HepG2 (cell line): ENCODE data around the gene EZH1. TPM values are rescaled to one million over a fixed set of nuclear protein-coding genes. Genes with fewer than 3 reads are reported as not detected.

Source experiments
- ARID3A ChIP-seq: IDR thresholded peaks from 2 replicates; pipeline ENCODE4 v1.6.1; 2012; ENCODE audit warnings: low read depth, low read length, improper control_type of control experiment
- ATRX ChIP-seq: sonication (generic); formaldehyde crosslinking; IDR thresholded peaks from 2 replicates; pipeline ENCODE4 v1.4.0; 2020; ENCODE audit warnings: missing genetic modification reagents, borderline replicate concordance
- CBX1 ChIP-seq: IDR thresholded peaks from one replicate; pipeline ENCODE4 v1.6.1; 2016; ENCODE audit warnings: antibody characterized with exemption, low read depth
- CENPT ChIP-seq: sonication (generic); formaldehyde crosslinking; IDR thresholded peaks from 2 replicates; pipeline ENCODE4 v1.8.0; 2022; ENCODE audit warnings: low read depth, mild to moderate bottlenecking, moderate library complexity, missing genetic modification reagents
- CREM ChIP-seq, 2 experiments: sonication (generic) in 1 of 2; formaldehyde crosslinking in 1 of 2; IDR thresholded peaks; 2 replicates each; pipeline versions ENCODE4 v1.4.0 to v1.6.1; 2016 to 2020; ENCODE audit warnings: antibody characterized with exemption in 1 of 2, mild to moderate bottlenecking in 1 of 2, missing genetic modification reagents in 1 of 2
- NFIC ChIP-seq: IDR thresholded peaks from 2 replicates; pipeline ENCODE4 v1.6.1; 2012; ENCODE audit warnings: mild to moderate bottlenecking, low read length, inconsistent platforms
- NR2F6 ChIP-seq, 2 experiments: IDR thresholded peaks; 2 replicates each; pipeline ENCODE4 v1.6.1; 2016; ENCODE audit warnings: antibody characterized with exemption in 1 of 2, mild to moderate bottlenecking in 1 of 2
- SAP130 ChIP-seq: IDR thresholded peaks from 2 replicates; pipeline ENCODE4 v1.6.1; 2016; ENCODE audit warnings: low read depth
- SMAD9 ChIP-seq: sonication (generic); formaldehyde crosslinking; IDR thresholded peaks from 2 replicates; pipeline ENCODE4 v1.5.1; 2020; ENCODE audit warnings: mild to moderate bottlenecking, missing genetic modification reagents
- SMARCE1 ChIP-seq: fragments of 450-650 bp; IDR thresholded peaks from 2 replicates; pipeline ENCODE4 v1.6.1; 2017; ENCODE audit warnings: borderline replicate concordance
- SP1 ChIP-seq, 2 experiments: fragments of 450-650 bp in 1 of 2; sonication (generic) in 1 of 2; formaldehyde crosslinking in 1 of 2; IDR thresholded peaks; 2 replicates each; pipeline versions ENCODE4 v1.4.0 to v1.6.1; 2016 to 2020; ENCODE audit warnings: missing genetic modification reagents in 1 of 2
- THAP11 ChIP-seq: IDR thresholded peaks from 2 replicates; pipeline ENCODE4 v1.6.1; 2016; ENCODE audit warnings: missing biosample characterization, missing genetic modification reagents
- ZNF10 ChIP-seq: sonication (generic); formaldehyde crosslinking; IDR thresholded peaks from 2 replicates; pipeline ENCODE4 v1.4.0; 2020; ENCODE audit warnings: mild to moderate bottlenecking, low read depth, missing genetic modification reagents, borderline replicate concordance
- ZNF382 ChIP-seq: sonication (generic); formaldehyde crosslinking; IDR thresholded peaks from 2 replicates; pipeline ENCODE4 v1.5.0; 2020; ENCODE audit warnings: missing genetic modification reagents, mild to moderate bottlenecking, borderline replicate concordance
- ZNF772 ChIP-seq: sonication (generic); formaldehyde crosslinking; IDR thresholded peaks from 2 replicates; pipeline ENCODE4 v1.5.0; 2020; ENCODE audit warnings: mild to moderate bottlenecking, missing genetic modification reagents
- polyA plus RNA-seq, 8 experiments: library from polyadenylated mRNA; depleted of rRNA in 3 of 8; stranded (reverse) in 7 of 8; unstranded in 1 of 8; fragments of >200 nt; fragmentation: Illumina TruSeq in 4 of 8; extraction: Trizol in 4 of 8; gene quantifications; 2 replicates each; pipeline versions ENCODE4 v1.2.1 to v1.2.3, GENCODE V29; 2011 to 2016; ENCODE audit warnings: low read depth in 4 of 8, missing spikeins in 1 of 8, mixed read lengths in 1 of 8; ENCODE audit not compliant: insufficient read depth in 1 of 8
- total RNA-seq, 5 experiments: library from RNA; depleted of rRNA; stranded (reverse); fragments of >200 nt; fragmentation: Illumina TruSeq; extraction: Trizol; gene quantifications; 2 replicates each; pipeline ENCODE4 v1.2.3, GENCODE V29; 2016; ENCODE audit warnings: low read depth in 1 of 5
- TF ChIP-seq, protein P1 (sequence below): sonication (generic); formaldehyde crosslinking; IDR thresholded peaks from 2 replicates; pipeline ENCODE4 v1.4.0; 2020; ENCODE audit warnings: missing genetic modification reagents
- TF ChIP-seq, protein P2 (sequence below): sonication (generic); formaldehyde crosslinking; IDR thresholded peaks from 2 replicates; pipeline ENCODE4 v1.5.0; 2020; ENCODE audit warnings: mild to moderate bottlenecking, missing genetic modification reagents, borderline replicate concordance

EZH1 gene
- total and polyA plus RNA-seq, 2 of the 13 experiments (the other 11 are each of a cell fraction or from before 2014, with no cell fraction given): 11.6 to 24.0 TPM

DNA sequence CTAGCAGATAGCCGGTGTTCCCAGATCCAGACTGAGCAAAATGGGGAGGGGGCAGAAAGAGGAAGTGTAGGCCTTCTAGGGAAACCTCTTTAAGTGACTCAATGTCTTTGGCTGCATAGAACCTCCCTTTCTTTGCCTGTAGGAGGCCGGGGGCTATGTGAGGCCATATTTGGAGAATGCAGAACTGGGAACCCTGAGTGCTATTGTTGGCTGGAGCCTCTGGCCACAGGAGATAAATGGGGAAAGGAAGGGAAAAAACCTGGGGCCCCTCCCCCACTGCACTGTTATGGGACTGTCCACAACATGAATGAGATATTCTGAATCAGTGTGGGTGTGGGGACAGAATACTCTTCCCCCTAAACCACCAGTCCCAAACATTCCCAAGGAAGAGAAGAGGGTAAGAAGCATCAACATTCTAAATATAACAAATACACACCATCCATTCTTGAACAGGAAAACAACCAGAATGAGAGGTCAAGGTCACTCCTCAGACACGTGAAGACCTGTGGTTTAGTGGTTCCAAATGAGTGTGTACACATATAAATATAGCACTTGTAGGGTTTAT, 30.8 kb upstream of the EZH1 start (continued):
- no peak for TF ChIP-seq ARID3A
- no peak for TF ChIP-seq ZNF10 (CRISPR knock-in tag)
- TF ChIP-seq ZNF772 (CRISPR knock-in tag): no peak
- no peak for TF ChIP-seq ATRX (CRISPR knock-in tag)
- no peak for TF ChIP-seq SP1 (IDR thresholded peaks at IDR 0.05)
- TF ChIP-seq SP1 (CRISPR knock-in tag; IDR thresholded peaks at IDR 0.05): no peak
- TF ChIP-seq ZNF382 (CRISPR knock-in tag): 0 out of 2 replicates have a peak, but pooled peaks have one; percentile 59
- no peak for TF ChIP-seq CBX1
- TF ChIP-seq, protein P1, sequence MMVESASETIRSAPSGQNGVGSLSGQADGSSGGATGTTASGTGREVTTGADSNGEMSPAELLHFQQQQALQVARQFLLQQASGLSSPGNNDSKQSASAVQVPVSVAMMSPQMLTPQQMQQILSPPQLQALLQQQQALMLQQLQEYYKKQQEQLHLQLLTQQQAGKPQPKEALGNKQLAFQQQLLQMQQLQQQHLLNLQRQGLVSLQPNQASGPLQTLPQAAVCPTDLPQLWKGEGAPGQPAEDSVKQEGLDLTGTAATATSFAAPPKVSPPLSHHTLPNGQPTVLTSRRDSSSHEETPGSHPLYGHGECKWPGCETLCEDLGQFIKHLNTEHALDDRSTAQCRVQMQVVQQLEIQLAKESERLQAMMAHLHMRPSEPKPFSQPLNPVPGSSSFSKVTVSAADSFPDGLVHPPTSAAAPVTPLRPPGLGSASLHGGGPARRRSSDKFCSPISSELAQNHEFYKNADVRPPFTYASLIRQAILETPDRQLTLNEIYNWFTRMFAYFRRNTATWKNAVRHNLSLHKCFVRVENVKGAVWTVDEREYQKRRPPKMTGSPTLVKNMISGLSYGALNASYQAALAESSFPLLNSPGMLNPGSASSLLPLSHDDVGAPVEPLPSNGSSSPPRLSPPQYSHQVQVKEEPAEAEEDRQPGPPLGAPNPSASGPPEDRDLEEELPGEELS (CRISPR knock-in tag): peak; percentile 62
- peak; percentile 67 for TF ChIP-seq SAP130
- TF ChIP-seq CENPT (CRISPR knock-in tag): no peak
- TF ChIP-seq CREM (IDR thresholded peaks at IDR 0.05): peak; percentile 19; the same call in 1 of the 2 replicates
- no peak for TF ChIP-seq CREM (CRISPR knock-in tag; IDR thresholded peaks at IDR 0.05)
- peak; percentile 41 for TF ChIP-seq THAP11 (CRISPR knock-in tag)
- TF ChIP-seq NR2F6 (IDR thresholded peaks at IDR 0.05): peak; percentile 91
- peak; percentile 90 for TF ChIP-seq NR2F6 (CRISPR knock-in tag; IDR thresholded peaks at IDR 0.05)
- no peak for TF ChIP-seq SMAD9 (CRISPR knock-in tag)
- TF ChIP-seq, protein P2, sequence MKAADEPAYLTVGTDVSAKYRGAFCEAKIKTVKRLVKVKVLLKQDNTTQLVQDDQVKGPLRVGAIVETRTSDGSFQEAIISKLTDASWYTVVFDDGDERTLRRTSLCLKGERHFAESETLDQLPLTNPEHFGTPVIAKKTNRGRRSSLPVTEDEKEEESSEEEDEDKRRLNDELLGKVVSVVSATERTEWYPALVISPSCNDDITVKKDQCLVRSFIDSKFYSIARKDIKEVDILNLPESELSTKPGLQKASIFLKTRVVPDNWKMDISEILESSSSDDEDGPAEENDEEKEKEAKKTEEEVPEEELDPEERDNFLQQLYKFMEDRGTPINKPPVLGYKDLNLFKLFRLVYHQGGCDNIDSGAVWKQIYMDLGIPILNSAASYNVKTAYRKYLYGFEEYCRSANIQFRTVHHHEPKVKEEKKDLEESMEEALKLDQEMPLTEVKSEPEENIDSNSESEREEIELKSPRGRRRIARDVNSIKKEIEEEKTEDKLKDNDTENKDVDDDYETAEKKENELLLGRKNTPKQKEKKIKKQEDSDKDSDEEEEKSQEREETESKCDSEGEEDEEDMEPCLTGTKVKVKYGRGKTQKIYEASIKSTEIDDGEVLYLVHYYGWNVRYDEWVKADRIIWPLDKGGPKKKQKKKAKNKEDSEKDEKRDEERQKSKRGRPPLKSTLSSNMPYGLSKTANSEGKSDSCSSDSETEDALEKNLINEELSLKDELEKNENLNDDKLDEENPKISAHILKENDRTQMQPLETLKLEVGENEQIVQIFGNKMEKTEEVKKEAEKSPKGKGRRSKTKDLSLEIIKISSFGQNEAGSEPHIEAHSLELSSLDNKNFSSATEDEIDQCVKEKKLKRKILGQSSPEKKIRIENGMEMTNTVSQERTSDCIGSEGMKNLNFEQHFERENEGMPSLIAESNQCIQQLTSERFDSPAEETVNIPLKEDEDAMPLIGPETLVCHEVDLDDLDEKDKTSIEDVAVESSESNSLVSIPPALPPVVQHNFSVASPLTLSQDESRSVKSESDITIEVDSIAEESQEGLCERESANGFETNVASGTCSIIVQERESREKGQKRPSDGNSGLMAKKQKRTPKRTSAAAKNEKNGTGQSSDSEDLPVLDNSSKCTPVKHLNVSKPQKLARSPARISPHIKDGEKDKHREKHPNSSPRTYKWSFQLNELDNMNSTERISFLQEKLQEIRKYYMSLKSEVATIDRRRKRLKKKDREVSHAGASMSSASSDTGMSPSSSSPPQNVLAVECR (CRISPR knock-in tag): no peak; the same call in 1 of the 2 replicates
- no peak for TF ChIP-seq NFIC
- no peak for TF ChIP-seq SMARCE1
